Epithelial cell of proximal tubule (primary cell): ENCODE data around the gene RAB33B. TPM values are rescaled to one million over a fixed set of nuclear protein-coding genes. Genes with fewer than 3 reads are reported as not detected.

Source experiments
- DNase-seq: peaks from one replicate; pipeline ENCODE4 v3.0.0-alpha.2; 2011; ENCODE audit warnings: low read depth
- H3K4me3 ChIP-seq: 2 replicates; pipeline ENCODE4 v1.5.1; 2011; ENCODE audit warnings: low read depth, mild to moderate bottlenecking, low read length
- total RNA-seq: library from RNA; depleted of rRNA; stranded (reverse); fragments of >200 nt; gene quantifications from 2 replicates; pipeline ENCODE4 v1.2.3, GENCODE V29; 2015
- TF ChIP-seq, protein P1 (sequence below): conservative IDR thresholded peaks from 2 replicates; pipeline ENCODE4 v1.5.1; 2012; ENCODE audit warnings: low read depth, mild to moderate bottlenecking, low read length

The RAB33B gene
- total RNA-seq, 1 donor from 2014 or later: 3.9 TPM

DNA sequence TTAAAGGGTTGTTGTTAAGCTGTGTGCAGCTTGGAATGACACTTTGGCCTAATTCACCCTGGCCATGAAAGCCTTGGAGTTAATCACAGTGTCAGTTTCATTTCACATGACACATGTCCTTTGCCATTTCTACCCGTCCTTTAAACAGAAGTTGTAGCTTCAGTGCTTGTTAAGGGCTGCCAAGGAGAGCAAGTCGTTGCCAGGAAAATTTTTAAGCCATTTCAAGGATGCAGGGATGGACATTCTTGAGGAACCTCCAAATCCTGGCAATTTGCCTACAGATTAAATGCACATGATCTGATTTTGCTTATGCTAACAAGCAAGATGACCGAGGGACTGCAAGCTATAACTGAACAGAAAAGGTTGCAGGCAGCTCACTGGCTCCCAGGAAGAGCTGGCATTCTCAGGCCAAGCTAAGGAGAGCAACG lies 61.6 kb downstream of the RAB33B start:
- H3K4me3 ChIP-seq: no peak overlapping the region
- DNase-seq: no peak
- TF ChIP-seq, protein P1, sequence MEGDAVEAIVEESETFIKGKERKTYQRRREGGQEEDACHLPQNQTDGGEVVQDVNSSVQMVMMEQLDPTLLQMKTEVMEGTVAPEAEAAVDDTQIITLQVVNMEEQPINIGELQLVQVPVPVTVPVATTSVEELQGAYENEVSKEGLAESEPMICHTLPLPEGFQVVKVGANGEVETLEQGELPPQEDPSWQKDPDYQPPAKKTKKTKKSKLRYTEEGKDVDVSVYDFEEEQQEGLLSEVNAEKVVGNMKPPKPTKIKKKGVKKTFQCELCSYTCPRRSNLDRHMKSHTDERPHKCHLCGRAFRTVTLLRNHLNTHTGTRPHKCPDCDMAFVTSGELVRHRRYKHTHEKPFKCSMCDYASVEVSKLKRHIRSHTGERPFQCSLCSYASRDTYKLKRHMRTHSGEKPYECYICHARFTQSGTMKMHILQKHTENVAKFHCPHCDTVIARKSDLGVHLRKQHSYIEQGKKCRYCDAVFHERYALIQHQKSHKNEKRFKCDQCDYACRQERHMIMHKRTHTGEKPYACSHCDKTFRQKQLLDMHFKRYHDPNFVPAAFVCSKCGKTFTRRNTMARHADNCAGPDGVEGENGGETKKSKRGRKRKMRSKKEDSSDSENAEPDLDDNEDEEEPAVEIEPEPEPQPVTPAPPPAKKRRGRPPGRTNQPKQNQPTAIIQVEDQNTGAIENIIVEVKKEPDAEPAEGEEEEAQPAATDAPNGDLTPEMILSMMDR: no peak

DNA sequence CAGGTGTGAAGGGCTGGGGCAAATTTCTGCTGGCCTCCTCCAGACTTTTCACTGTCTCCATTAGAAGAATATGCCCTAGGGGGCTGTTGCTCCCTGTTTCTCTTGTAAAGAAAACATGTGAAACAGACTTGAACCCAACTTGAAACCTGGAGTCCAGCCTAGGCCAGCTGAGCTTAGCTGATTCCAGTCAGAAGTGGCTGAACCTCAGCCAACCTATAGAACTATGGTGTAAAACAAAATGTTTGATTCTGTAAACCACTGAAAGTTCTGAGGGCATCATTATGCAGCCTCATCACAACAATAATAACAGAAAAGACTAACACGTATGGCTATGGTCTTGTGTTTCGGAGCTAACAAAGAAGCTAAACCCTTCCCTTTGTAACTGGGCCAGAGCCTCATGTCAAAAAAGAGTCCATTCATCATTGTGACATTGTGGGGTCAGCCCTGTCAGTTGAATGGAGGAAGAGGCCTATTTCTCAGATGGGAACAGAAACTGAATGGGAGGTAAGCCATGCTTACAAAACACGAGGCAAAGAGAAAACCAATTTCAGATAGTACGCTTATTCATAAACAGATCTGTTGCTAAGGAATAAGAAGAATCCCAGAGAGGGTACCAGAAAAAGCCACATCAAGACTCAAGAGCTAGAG lies 68.0 kb downstream of the RAB33B start:
- H3K4me3 ChIP-seq: no peak overlapping the region
- DNase-seq: no peak
- TF ChIP-seq, protein P1: no peak

DNA sequence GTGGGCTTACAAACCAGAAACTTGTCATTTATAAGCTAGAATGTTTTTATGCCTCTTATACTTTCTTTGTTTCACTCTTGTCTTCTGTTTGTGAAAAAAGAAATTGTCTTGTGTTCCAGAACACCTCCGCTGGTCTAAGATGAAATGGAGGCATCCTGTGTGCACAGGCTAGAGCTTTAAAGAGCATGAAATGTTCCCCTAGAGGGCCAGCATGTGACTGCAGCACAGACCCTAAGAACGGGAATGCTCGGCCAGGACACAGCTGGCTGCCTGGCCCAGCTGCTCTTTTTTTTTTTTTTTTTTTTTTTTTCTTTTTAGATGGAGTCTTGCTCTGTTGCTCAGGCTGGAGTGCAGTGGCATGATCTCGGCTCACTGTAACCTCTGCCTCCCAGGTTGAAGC lies 68.5 kb downstream of the RAB33B start:
- DNase-seq: no peak
- H3K4me3 ChIP-seq: no peak overlapping the region
- TF ChIP-seq, protein P1: no peak

DNA sequence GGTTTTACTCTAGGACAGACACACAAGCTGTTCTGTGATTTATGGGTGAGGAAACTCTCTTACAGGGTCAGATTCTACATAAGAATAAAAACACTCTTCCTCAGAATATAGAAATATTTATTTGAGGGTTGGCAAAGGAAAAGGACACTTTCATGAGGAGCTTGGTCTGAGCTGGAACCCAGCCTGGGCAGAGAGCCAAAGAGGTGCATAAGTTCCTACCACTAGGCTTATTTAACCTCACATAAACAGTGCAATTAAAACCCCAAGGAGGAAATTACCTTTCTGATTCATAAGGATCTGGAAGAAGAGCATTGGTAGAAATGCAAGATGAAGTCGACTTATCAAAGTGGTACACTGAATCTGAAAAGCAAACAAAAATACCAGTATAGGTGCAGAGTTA lies 69.2 kb downstream of the RAB33B start:
- DNase-seq: no peak
- TF ChIP-seq, protein P1: no peak
- no peak overlapping the region for H3K4me3 ChIP-seq

DNA sequence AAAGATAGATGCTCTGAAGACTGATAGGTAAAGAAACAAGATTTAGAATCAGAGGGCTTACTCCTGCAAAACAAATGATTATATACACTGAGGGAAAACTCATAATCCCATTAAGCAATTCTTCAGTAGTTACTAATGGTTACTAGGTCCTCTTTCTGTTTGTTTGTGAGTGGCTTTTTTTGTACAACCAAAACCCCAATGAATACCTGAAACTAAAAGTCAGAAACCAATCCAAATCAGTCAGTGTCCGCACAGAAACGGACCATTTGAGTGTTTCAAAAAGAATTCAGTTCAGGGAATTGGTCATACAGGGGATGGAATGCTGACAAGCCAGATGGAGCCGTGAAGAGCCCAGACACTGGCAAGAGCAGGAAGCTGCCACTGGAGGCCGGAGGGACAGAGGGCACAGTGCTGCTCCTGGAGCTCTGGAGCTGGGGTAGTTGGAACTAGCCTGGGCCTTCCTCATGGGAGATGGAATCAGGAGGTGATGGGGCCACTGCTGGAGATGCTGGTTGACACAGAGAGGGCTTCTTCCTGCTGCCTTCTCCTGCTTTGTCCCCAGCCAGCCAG lies 70.2 kb downstream of the RAB33B start:
- no peak for DNase-seq
- no peak overlapping the region for H3K4me3 ChIP-seq
- TF ChIP-seq, protein P1: no peak

DNA sequence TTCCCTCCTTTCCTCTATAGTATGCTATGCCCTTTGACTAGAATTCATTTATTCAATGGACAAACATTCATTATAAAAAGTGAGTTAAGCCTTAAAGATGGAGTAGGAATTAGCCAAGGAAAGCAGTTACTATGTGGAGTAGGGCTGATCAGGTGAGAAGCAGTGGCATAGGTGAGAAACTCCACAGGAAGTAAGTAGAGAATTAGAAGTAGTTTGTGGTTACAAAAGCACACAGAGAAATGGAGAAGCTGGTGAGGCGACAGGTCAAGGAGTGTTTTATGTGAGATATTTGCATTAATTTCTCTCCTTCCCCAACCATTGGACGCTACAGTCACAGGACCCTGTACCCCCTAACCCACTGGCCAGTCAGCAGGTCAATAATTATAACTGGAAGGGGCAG lies 71.5 kb downstream of the RAB33B start:
- TF ChIP-seq, protein P1: no peak
- DNase-seq: no peak
- no peak overlapping the region for H3K4me3 ChIP-seq

Other genes starting within 250 kb of the RAB33B start
- 0.14 and 1.5 TPM in 2 replicates for gene MGARP, start 173.9 kb upstream of the RAB33B start, total RNA-seq
- 33.7 and 46.7 TPM in 2 replicates for gene NAA15, start 152.6 kb upstream of the RAB33B start, total RNA-seq
- gene NDUFC1, start 151.6 kb upstream of the RAB33B start, total RNA-seq: 57.6 and 60.9 TPM in 2 replicates
- 21.7 and 29.4 TPM in 2 replicates for gene SETD7, start 102.1 kb downstream of the RAB33B start, total RNA-seq
- gene MGST2, start 211.7 kb downstream of the RAB33B start, total RNA-seq: 56.7 and 66.3 TPM in 2 replicates